Lower leg skin (tissue), 3 donors: ENCODE results near the gene OR52N5.

ENCODE experiments used
- POLR2A ChIP-seq, 2 donors: fragments of 450-650 bp; IDR thresholded peaks; one replicate each; pipeline ENCODE4 v1.6.1; 2016 to 2017; ENCODE audit warnings: antibody characterized with exemption in 2 of 2, mild to moderate bottlenecking in 1 of 2, moderate library complexity in 1 of 2
- TF ChIP-seq, protein P1 (sequence below), 3 donors: fragments of 450-650 bp; IDR thresholded peaks; one replicate each; pipeline ENCODE4 v1.5.1; 2016; ENCODE audit warnings: antibody characterized with exemption in 3 of 3, mild to moderate bottlenecking in 3 of 3, moderate library complexity in 2 of 3

DNA sequence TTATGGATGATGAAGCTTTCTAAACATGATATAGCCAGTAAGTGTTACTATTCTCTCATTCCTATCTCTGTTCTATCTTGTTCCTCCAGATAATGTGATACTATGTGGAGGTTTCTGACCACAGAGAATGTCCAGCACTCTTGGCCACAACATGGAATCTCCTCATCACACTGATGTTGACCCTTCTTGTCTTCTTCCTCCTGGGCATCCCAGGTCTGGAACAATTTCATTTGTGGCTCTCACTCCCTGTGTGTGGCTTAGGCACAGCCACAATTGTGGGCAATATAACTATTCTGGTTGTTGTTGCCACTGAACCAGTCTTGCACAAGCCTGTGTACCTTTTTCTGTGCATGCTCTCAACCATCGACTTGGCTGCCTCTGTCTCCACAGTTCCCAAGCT lies 56.8 kb downstream of the OR52N5 start:
- TF ChIP-seq, protein P1, sequence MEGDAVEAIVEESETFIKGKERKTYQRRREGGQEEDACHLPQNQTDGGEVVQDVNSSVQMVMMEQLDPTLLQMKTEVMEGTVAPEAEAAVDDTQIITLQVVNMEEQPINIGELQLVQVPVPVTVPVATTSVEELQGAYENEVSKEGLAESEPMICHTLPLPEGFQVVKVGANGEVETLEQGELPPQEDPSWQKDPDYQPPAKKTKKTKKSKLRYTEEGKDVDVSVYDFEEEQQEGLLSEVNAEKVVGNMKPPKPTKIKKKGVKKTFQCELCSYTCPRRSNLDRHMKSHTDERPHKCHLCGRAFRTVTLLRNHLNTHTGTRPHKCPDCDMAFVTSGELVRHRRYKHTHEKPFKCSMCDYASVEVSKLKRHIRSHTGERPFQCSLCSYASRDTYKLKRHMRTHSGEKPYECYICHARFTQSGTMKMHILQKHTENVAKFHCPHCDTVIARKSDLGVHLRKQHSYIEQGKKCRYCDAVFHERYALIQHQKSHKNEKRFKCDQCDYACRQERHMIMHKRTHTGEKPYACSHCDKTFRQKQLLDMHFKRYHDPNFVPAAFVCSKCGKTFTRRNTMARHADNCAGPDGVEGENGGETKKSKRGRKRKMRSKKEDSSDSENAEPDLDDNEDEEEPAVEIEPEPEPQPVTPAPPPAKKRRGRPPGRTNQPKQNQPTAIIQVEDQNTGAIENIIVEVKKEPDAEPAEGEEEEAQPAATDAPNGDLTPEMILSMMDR (IDR thresholded peaks at IDR 0.05) = no peak
- no peak for TF ChIP-seq POLR2A (IDR thresholded peaks at IDR 0.05)
